ENCODE data around the gene MB21D2.

DNA sequence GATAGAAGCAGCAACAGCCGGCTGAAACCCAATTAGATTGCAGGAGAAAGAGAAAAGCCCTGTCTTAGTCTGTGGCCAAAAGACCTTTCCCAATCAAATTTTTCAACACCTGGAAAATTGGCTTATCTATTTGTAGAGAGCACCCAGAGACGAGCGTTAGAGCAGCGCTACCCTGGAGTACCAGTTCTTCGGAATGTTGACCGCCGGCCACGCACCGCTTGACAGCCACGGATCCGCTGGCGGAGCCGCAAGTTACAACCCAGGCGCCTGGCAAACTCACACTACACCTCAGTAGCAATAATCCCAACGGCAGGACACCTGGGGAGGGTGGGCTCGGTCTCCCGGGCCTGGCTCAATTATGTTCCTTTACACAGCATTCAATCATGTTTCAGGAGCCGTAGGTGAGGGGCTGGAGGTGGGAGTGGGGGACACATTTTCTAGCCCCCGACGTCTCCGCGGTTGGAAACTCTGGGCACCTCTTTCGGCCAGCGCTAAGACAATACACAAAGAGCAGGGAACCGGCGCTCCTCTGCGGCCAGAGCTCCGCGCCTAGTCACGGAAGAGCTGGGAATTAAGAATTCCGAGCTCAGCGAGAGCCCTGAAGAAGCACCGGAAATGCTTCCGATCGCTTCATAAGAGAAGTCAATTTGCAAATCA, 1.2 kb downstream of the MB21D2 start:
- TF ChIP-seq, protein P1, sequence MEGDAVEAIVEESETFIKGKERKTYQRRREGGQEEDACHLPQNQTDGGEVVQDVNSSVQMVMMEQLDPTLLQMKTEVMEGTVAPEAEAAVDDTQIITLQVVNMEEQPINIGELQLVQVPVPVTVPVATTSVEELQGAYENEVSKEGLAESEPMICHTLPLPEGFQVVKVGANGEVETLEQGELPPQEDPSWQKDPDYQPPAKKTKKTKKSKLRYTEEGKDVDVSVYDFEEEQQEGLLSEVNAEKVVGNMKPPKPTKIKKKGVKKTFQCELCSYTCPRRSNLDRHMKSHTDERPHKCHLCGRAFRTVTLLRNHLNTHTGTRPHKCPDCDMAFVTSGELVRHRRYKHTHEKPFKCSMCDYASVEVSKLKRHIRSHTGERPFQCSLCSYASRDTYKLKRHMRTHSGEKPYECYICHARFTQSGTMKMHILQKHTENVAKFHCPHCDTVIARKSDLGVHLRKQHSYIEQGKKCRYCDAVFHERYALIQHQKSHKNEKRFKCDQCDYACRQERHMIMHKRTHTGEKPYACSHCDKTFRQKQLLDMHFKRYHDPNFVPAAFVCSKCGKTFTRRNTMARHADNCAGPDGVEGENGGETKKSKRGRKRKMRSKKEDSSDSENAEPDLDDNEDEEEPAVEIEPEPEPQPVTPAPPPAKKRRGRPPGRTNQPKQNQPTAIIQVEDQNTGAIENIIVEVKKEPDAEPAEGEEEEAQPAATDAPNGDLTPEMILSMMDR (IDR thresholded peaks at IDR 0.05) = no peak
- TF ChIP-seq POLR2A (IDR thresholded peaks at IDR 0.05) = no peak
